Omental fat pad (tissue), 4 donors: ENCODE measurements around the gene CMTM3. TPM values are rescaled to one million over a fixed set of nuclear protein-coding genes. Genes with fewer than 3 reads are reported as not detected.
A peak's percentile ranks its signal among the peaks of the same experiment; 100 is the strongest.

Experiments
- ATAC-seq: fragments of 150-250 bp; one replicate; pipeline ENCODE4 v1.9.1; 2016; ENCODE audit warnings: mild to moderate bottlenecking, moderate library complexity; ENCODE audit not compliant: low FRiP score
- DNase-seq: peaks from one replicate; pipeline ENCODE4 v3.0.0-alpha.2; 2019; ENCODE audit warnings: low spot score
- CTCF ChIP-seq, 3 donors: fragments of 450-650 bp; IDR thresholded peaks; one replicate each; pipeline ENCODE4 v1.5.1; 2016 to 2017; ENCODE audit warnings: antibody characterized with exemption in 3 of 3, mild to moderate bottlenecking in 3 of 3, moderate library complexity in 2 of 3
- total RNA-seq, 4 donors: library from RNA; depleted of rRNA; stranded (reverse); fragments of >200 nt; gene quantifications; one replicate each; pipeline ENCODE4 v1.1.0, GENCODE V29; 2016

CMTM3 gene
- total RNA-seq, 4 donors from 2014 or later: 28.9 to 53.4 (median 43.5) TPM

DNA sequence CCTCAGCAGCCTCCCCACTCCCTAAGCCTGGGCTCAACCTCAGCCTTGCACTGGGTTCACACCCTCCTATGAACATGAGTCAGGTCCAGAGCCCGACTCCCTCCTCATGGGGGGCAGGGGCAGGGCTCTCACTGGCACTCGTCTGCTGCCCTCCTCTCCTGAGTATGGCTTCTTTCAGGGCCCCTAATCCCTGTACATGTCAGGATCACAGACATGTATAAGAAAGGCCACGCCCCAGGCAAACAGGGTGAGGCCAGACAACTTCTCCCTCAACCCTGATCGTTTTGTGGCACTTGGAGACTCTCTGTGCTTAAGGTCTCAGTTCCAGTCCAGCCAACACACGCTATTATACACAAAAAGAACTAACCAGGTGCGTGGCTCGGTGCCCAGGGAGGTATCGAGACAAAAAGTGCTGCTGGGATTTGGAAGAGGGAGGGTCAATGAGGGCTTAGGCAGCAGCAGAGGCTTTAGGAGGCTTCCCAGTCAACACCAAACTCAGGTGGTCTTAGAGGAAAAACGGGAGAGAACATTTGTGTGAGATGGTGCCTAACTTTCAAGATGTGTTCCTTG is 45.2 kb downstream of the CMTM3 start:
- TF ChIP-seq CTCF (IDR thresholded peaks at IDR 0.05): no peak
- no peak for DNase-seq
- no peak for ATAC-seq

GRCh38 chr16:66650707-66651473 is 46.4 kb downstream of the CMTM3 start:
- peak; percentile 60 for DNase-seq
- peak; percentile 78 for ATAC-seq
- TF ChIP-seq CTCF (IDR thresholded peaks at IDR 0.05): peak in 2 of 3 donors; percentile 52 to 72

DNA sequence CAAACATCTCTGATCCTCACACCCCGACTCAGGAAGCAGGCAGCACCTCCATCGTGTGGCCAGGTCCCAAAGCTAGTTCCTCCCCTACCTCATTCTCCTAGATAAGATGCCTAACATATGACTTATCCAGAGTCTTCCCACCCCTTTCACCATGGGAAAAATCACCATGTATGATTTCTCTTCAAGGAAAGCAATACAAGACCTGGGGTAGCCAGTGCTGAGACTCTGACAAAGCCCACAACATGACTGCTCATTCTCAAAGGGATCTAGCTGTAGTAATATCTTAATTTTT is 46.9 kb downstream of the CMTM3 start:
- TF ChIP-seq CTCF (IDR thresholded peaks at IDR 0.05): no peak
- no peak for ATAC-seq
- DNase-seq: no peak

- no peak for ATAC-seq
- DNase-seq: no peak
- TF ChIP-seq CTCF (IDR thresholded peaks at IDR 0.05): no peak
Observed at GRCh38 chr16:66651965-66652364, 47.5 kb downstream of the CMTM3 start.

DNA sequence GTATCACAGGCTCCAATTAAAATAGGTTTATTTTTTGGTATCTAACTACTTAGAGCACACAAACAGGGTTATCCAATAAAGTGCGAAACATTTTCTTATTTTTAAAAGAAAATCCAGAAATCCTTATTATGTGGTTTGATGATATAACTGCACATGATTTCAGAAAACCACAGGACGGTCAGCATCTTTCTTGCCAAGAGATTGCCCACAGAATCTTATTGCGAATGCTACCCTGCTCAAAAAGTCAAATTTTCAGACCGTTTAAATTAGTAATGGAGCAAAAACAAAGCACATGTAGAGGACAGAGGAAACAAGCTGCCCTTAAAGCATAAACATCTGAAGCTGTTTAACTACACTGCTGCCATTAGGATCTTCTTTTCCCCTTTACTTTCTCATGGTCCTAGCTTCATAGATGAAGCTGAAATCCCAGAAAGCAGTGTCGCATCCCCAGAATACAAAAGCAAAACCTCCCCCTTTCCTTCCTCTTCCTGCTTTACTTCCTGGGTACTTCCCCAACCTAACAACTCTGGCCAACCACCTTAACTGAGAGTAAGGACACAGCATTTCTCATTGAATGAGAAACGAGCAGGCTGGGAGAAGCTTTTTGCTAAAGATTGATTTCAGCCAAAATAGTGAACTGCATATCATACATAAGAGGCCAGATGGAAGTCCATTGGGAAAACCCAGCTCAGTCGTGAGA is 48.3 kb downstream of the CMTM3 start:
- no peak for TF ChIP-seq CTCF (IDR thresholded peaks at IDR 0.05)
- ATAC-seq (no peak), DNase-seq (no peak)

- no peak for DNase-seq
- no peak for ATAC-seq
- no peak for TF ChIP-seq CTCF (IDR thresholded peaks at IDR 0.05)
Observed at GRCh38 chr16:66653581-66654350, 49.3 kb downstream of the CMTM3 start.
